SK-N-MC (cell line): Measurements from ENCODE around the gene GLS2.

ENCODE experiments used
- EZH2 ChIP-seq: fragments of 200-600 bp; sonication (generic); IDR thresholded peaks from one replicate; pipeline ENCODE4 v1.6.1; 2017; ENCODE audit warnings: antibody characterized with exemption
- FOXP2 ChIP-seq: optimal IDR thresholded peaks from 2 replicates; pipeline ENCODE3; 2011; ENCODE audit warnings: mild to moderate bottlenecking, moderate library complexity; ENCODE audit not compliant: insufficient read depth; ENCODE audit errors: extremely low read length, control extremely low read depth
- POLR2AphosphoS5 ChIP-seq: IDR thresholded peaks from 2 replicates; pipeline ENCODE4 v1.6.1; 2012; ENCODE audit warnings: mild to moderate bottlenecking, low read depth, low read length, borderline replicate concordance

GRCh38 chr12:56450241-56450640, 37.7 kb downstream of the GLS2 start:
- TF ChIP-seq POLR2AphosphoS5 (no peak), EZH2 (no peak), FOXP2 (no peak)
